Dermis blood vessel endothelial cell (primary cell): Measurements from ENCODE around the gene ZBTB45. TPM values are rescaled to one million over a fixed set of nuclear protein-coding genes. Genes with fewer than 3 reads are reported as not detected.

Source experiments
- DNase-seq: peaks from one replicate; pipeline ENCODE4 v3.0.0; 2010
- total RNA-seq: library from RNA; depleted of rRNA; stranded (reverse); fragments of >200 nt; gene quantifications from 2 replicates; pipeline ENCODE4 v1.2.3, GENCODE V29; 2014

ZBTB45 gene
- total RNA-seq, 1 donor from 2014 or later, result 6.1 TPM

- peak; percentile 66 for DNase-seq
Observed at GRCh38 chr19:58538257-58539168, 18.9 kb upstream of the ZBTB45 start.

GRCh38 chr19:58536852-58537798 lies 17.5 kb upstream of the ZBTB45 start:
- DNase-seq, result no peak

DNA sequence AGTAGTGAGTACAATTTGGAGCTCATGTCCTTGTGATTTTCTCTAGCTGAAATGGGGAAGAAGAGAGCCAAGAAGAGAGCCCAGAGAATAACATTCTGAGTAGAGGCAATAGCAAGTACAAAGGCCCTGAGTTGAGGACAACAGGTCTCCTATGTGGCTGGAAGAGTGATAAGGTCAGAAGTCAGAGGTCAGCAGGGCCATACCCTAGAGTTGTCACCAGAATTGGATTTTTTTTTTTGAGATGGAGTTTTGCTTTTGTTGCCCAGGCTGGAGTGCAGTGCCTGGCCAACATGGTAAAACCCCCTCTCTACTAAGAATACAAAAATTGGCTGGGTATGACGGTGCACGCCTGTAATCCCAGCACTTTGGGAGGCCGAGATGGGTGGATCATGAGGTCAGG lies 16.2 kb upstream of the ZBTB45 start:
- no peak for DNase-seq

DNA sequence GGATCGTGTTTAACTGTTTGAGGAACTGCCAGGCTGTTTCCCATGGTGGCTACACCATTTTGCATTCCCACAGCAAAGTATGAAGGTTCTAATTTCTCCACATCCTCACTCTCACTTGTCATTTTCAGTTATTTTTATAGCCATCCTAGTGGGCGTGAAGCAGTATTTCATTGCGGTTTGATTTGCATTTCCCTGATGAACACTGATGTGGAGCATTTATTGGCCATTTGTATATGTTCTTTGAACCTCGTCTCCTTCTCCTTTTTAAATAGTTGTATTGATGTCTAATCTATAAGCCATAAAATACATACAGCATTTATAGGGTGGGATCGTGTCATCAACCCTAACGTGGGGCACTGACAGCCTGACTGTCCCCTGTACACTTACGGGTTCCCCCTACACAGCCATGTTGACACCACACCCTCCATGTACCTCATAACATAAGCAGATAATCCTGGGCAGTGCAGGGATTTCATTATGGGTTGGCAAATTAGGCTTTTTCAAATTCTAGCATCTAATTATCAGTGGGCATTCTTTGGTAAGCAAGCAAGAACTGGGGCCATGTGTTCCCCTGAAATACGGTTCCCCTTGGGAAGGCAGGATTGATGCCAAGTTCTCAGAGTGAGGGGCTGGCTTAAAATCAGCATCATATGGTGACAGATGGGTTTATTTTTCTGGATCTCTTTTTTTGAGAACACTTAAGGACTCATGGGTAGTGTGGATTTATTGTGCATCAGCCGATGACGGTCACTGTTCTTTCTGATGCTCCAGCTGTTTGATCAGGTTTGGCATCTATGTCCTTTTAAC lies 11.6 kb upstream of the ZBTB45 start:
- DNase-seq, result no peak

DNA sequence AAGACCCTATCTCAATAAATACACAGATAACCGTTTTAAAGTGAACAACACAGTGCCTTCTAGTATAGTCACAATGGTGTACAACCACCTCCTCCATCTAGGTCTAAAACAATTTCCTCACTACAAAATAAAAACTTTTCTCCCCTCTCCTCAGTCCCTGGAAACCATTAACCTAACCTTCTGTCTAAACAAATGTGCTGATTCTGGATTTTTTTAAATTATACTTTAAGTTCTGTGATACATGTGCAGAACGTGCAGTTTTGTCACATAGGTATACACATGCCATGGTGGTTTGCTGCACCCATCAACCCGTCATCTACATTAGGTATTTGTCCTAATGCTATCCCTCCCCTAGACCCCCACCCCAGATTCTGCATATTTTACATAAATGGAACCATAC lies 9.8 kb upstream of the ZBTB45 start:
- DNase-seq, result no peak

DNA sequence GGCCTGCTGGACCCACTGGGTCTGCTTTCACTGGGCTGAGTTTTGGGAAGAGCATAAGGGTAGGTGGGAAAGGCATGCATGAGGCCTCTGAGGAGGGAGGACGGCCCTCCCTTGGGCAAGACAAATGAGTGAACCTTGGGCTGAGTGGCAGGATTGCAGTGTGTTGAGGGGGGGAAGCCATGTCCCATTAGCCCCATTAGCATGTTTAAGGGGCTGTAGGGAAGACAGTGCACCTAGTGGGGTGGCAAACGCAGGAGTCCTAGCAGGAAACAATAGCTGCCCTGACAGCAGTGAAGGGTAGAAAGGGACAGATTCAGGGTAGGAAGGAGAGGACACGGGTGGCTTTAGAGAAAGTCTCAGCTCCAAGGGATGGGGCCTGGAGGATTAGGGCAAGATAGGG lies 3.1 kb upstream of the ZBTB45 start:
- no peak for DNase-seq

DNA sequence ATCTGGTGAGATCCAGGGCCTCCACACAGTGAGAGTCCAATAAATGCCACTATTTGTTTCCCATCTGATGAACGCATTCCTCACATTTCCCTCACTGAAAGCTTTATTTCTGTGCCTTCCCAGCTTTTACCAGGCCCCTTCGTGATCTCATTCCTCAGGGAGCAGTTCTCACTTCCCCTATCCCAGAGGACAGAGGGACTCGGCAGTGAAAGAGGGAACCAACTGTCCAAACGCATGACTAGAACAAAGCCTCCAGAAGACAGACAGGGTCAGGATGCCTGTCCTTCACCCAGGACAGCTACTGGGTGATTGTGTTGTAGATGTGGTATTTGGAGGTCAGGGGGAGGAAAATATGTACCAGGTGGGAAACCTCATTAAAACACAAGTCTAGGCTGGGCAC lies 2.0 kb upstream of the ZBTB45 start:
- no peak for DNase-seq

DNA sequence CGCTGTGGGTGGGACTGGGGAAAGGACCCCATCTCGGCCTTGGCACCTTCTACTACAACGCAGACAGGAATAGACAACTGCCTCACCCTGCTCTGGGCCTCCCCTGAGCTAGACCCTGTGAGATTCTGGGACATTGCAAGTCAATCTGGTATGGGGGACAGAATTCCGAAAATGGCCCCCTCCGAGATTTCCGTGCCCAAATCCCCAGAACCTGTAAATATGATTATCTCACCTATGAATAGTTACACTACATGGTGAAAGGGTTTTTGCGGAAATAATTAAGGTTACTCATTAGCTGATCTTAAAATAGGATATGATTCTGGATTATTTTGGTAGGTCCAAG lies 618 bp upstream of the ZBTB45 start:
- DNase-seq, result no peak

DNA sequence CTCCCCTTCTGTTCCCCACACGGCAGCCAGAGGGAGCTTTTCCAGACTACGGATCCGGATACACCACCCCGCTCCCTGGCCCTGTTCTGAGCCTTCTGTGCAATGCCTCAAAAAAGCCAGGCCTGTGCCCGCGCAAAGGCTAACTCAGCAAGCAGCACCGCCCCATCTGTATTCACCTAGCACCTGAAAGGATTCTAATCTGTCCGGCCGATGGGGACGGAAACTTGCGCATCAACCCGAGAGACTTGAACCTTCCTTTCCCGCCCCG lies 589 bp downstream of the ZBTB45 start:
- peak; percentile 88 for DNase-seq

- DNase-seq, result no peak
Observed at GRCh38 chr19:58518256-58519086, 1.1 kb downstream of the ZBTB45 start.

DNA sequence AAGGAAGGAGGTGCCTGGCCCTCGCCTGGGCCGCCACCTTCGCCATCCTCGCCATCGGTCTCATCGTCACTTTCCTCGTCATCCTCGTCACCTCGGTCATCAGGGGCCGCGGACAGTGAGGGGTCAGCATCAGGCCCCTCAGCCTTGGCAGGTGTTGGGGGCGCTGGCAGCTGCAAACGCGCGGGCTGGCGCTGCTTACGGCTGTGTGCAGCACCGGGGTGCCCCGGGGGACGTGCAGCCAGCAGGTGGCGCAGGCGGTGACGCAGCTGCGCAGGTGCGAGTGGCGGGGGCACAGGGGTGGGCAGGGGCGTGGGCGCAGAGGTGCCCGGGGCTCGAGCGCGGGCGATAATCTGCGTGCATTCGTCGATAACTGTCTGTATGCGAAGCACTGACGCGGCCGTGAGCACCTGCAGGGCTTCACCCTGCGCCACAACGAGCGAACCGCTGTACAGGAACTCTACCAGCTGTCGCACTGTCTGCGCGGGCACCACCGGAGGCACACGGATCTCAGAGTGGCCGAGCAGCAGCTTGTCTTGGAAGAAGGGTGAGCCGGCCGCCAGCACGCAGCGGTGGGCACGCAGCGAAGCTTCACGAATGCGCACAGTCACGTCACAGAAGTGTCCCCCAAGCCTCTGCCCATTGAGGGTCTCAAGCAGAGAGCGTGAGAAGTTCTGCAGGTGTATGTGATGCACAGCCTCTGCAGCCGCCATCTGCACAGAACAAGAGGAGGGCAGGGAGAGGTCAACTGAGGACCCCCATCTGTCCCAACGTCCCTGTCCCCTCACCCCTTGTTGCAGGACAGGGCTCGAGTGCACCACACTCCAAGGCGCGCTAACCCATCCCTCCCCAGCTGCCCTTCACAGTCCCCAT lies 2.4 kb downstream of the ZBTB45 start:
- no peak for DNase-seq

GRCh38 chr19:58516246-58516836 lies 3.3 kb downstream of the ZBTB45 start:
- DNase-seq, result no peak

DNA sequence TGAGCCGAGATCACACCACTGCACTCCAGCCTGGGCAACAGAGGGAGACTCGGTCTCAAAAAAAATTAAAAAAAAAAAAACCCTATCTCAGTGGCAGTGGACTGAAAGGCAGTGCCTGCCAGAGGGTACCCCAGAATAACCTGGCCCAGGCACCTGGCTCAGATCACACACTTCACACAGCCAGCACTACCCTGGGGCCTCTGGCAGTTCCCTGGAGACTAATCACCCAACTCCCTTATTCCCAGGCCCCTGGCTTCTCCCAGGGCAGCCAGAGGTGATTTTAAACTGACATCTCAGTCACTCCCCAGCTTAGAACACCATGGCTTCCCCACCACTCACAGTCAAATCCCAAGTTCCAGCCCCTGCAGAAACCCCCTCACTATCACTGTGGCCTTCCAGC lies 4.4 kb downstream of the ZBTB45 start:
- DNase-seq, result no peak

DNA sequence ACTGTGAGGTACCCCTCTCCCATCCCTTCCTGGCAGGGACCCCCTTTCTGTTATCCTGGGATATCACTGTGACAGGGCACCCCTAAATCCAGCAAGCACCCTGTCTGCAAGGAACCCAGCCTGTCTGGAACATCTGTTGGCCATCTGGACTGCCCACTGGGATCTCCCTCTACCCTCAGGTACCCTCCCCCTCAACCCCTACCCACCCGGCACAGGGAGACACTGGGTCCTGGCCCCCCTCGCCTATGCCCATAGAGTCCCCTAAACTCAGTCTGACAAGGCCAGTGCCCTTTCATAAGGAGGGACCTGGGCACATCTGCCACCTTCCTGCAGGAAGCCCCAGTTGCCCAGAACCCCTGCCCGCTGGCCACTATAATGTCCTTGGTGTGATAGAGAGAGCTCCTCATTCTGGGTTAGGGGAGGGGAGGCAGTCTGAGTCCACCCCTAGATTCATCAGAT lies 5.0 kb downstream of the ZBTB45 start:
- no peak for DNase-seq

DNA sequence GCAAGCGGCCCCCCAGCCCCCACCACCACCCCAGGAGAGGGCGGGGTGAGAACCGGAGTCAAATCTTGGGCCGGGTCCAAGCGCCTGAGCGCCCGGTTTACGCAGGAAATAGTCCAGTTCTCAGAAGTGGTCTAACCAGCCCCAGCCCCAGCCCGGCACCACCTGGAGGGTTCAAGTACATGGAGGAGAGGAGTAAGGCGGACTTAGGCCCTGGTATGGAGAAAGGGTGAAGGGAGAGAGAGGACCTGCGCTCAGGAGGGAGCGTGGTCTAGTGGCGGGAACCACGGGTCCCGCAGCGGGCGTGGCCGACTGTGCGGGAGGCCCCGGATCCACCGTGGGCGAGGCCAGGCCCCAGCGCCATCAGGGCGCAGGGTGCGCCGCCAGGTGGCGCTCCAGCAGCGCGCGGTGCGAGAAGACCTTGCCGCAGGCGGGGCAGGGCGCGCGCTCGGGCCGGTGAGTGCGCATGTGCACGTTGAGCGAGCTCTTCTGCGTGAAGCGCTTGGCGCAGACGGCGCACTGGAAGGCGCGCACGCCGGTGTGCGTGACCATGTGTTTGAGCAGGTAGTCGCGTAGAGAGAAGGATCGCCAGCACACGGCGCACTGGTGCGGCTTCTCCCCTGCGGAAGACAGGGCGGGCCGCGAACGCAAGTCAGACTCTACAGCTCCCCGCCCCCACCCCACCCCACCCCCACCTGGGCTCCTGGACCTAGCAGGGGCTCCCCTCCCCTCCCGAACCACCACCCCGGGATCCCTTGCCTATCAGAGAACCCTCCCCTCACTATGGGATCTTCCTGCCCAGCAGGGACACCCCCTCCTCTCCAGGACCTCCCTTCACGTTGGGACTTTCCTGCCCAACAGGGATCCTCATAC lies 5.7 kb downstream of the ZBTB45 start:
- DNase-seq, result peak; percentile 96

- DNase-seq, result no peak
Observed at GRCh38 chr19:58513213-58513693, 6.4 kb downstream of the ZBTB45 start.

GRCh38 chr19:58511353-58512208 lies 8.0 kb downstream of the ZBTB45 start, which contains the start of gene SLC27A5:
SLC27A5 (minus strand) TSS chr19:58511992; CDS start chr19:58511955, 37 bp downstream.
- DNase-seq, result no peak
